Epithelial cell of proximal tubule (primary cell): ENCODE data around the gene TMEM86B. TPM values are rescaled to one million over a fixed set of nuclear protein-coding genes. Genes with fewer than 3 reads are reported as not detected.

Source experiments
- DNase-seq: peaks from one replicate; pipeline ENCODE4 v3.0.0-alpha.2; 2011; ENCODE audit warnings: low read depth
- H3K4me3 ChIP-seq: 2 replicates; pipeline ENCODE4 v1.5.1; 2011; ENCODE audit warnings: low read depth, mild to moderate bottlenecking, low read length
- total RNA-seq: library from RNA; depleted of rRNA; stranded (reverse); fragments of >200 nt; gene quantifications from 2 replicates; pipeline ENCODE4 v1.2.3, GENCODE V29; 2015
- TF ChIP-seq, protein P1 (sequence below): conservative IDR thresholded peaks from 2 replicates; pipeline ENCODE4 v1.5.1; 2012; ENCODE audit warnings: low read depth, mild to moderate bottlenecking, low read length

Gene TMEM86B
- total RNA-seq, 1 donor from 2014 or later = 2.6 TPM

DNA sequence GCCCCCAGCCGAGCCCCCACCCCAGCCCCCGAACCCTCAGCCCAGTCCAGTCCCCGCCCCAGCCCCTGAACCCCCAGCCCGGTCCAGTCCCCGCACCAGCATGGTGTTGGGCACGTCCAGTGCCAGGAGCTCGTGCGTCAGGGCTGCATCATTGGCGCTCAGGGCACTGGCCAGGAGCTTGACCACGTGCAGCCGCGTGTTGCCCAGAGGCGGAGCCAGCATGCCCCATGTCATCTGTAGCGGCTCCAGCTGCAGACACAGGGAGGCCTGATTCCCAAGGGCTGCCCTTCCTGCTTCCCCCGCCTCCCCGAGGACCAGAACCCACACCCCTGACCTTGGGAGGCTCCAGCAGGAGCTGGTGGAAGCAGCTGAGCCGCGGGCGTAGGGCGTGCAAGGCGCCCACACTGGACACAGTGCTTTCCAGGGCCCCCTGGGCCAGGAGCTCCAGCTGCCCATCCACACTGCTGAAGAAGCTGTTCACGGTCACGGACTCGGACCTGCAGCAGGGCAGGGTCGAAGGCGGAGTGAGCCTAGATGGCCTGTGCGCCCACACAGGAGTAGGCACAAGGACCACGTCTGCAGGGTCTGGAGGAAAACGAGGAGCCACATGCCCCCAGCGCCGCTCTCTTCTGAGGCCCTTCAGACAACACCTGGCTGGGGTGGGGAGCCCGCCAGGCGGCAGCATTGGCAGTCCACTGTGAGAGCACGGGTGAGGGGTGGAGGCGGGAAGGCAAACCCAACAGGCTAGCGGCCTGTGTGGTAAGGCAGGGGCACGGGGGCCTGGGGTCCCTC is 12.8 kb upstream of the TMEM86B start:
- DNase-seq = no peak
- TF ChIP-seq, protein P1, sequence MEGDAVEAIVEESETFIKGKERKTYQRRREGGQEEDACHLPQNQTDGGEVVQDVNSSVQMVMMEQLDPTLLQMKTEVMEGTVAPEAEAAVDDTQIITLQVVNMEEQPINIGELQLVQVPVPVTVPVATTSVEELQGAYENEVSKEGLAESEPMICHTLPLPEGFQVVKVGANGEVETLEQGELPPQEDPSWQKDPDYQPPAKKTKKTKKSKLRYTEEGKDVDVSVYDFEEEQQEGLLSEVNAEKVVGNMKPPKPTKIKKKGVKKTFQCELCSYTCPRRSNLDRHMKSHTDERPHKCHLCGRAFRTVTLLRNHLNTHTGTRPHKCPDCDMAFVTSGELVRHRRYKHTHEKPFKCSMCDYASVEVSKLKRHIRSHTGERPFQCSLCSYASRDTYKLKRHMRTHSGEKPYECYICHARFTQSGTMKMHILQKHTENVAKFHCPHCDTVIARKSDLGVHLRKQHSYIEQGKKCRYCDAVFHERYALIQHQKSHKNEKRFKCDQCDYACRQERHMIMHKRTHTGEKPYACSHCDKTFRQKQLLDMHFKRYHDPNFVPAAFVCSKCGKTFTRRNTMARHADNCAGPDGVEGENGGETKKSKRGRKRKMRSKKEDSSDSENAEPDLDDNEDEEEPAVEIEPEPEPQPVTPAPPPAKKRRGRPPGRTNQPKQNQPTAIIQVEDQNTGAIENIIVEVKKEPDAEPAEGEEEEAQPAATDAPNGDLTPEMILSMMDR = no peak
- H3K4me3 ChIP-seq = no peak overlapping the region

DNA sequence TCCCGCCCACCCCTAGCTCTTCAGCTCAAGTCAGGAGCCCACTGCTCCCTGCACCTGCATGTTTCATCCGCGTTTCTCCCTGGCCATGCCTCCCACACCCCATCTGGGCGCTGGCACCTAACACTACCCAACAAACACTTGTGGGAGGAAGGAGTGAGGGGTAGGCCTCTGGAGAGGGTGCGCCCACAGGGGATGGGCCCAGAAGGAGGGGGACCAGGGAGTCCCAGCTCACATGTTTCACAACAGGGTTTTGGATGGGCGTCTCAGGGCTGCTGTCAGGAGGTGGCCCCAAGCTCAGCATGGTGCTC is 12.1 kb upstream of the TMEM86B start:
- TF ChIP-seq, protein P1 = no peak
- H3K4me3 ChIP-seq = no peak overlapping the region
- DNase-seq = no peak

DNA sequence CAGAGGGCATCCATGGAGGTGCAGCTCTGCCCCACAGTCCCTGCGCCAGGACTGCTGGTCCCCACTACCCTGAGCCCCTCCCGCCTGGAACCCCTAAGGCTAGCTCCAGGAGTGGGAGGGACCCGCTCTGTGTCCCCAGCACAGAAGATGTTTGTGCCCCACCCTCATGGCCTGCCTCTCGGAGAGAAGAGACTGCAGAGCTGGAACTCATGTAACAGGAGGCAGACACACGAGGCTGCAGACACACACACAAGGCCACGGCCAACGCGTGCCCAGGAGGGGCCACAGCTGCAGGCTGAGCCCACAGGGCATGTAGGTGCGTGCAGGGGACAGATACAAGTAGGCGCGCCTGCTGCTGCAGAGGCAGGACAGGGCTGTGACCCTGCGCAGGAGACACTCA is 10.4 kb upstream of the TMEM86B start:
- TF ChIP-seq, protein P1 = no peak
- no peak overlapping the region for H3K4me3 ChIP-seq

DNA sequence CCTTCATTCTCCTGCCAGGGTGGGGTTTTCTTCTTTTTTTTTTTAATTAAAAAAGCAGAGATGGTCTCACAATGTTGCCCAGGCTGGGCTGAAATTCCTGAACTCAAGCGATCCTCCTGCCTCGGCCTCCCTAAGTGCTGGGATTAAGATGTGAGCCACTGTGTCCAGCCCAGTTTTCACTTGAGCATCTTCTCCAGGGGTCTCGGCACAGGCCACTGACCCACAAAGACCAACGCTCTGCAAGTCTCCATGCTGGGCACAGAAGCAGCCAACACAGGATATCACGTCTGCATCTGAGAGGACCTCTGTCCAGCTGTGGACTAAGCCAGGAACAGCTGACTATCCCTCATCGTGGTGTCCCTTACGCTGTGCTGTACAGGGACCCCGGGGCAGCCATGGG is 9.5 kb upstream of the TMEM86B start:
- H3K4me3 ChIP-seq = no peak overlapping the region
- no peak for DNase-seq
- TF ChIP-seq, protein P1 = no peak

More for the DNA sequence above, 10.4 kb upstream of the TMEM86B start:
- no peak for DNase-seq

DNA sequence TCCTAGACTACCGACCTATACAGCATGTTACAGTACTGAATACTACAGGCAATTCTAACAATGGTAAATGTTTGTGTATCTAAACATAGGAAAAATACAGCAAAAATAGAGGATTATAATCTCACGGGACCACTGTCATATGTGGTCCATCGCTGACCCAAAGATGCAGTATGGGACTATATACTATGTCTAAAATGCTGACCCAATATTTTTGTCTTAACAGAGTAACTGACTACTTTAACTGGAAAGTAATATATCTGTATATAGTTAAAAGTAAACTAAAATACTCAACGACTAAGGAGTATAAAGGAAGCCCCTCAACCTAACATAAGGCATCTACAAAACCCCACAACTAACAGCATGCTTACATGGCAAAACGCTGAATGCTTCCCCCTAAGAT is 4.4 kb upstream of the TMEM86B start:
- no peak overlapping the region for H3K4me3 ChIP-seq
- TF ChIP-seq, protein P1 = no peak
- no peak for DNase-seq

DNA sequence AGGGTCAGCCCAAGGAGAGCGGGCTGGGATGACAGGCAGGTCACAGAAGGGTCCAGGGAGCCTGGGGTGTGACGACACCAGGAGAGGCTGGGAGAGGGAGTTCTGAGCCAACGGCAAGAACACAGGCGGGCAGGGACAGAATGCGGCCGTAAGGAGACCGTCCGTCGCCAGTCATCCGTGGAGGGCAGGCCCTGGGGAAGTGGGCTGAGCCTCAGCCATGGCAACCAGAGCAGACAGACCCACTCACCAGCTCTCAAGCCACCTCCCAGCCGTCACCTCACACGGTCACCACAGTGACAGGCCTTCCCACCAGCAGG is 3.7 kb upstream of the TMEM86B start:
- no peak overlapping the region for H3K4me3 ChIP-seq
- TF ChIP-seq, protein P1 = no peak
- DNase-seq = no peak
